ENCODE results near the gene TMCC2.

The TMCC2 gene

GRCh38 chr1:205271277-205271676 lies 43.5 kb downstream of the TMCC2 start:
- no peak overlapping the region for H3K4me3 ChIP-seq (replicated peaks; ENCODE audit: insufficient read depth, low read length)
- no peak overlapping the region for H3K27ac ChIP-seq (replicated peaks)
- peaks cover 10% of the 10 kb centered on the region for H3K27me3 ChIP-seq (ENCODE audit: insufficient read depth, poor library complexity, severe bottlenecking)
- TF ChIP-seq GABPA (IDR thresholded peaks at IDR 0.05; ENCODE audit: low read depth) (no peak), REST (IDR thresholded peaks at IDR 0.05; ENCODE audit: insufficient replicate concordance, low read depth) (no peak), SPI1 (IDR thresholded peaks at IDR 0.05; ENCODE audit: borderline replicate concordance, low read depth) (no peak), POLR2AphosphoS5 (IDR thresholded peaks at IDR 0.05; ENCODE audit: low read depth) (no peak), CTCF (IDR thresholded peaks at IDR 0.05; ENCODE audit: insufficient read depth, low read length) (no peak)
- DNase-seq (ENCODE audit: low read depth in 1 of 2, low spot score in 1 of 2): no peak

DNA sequence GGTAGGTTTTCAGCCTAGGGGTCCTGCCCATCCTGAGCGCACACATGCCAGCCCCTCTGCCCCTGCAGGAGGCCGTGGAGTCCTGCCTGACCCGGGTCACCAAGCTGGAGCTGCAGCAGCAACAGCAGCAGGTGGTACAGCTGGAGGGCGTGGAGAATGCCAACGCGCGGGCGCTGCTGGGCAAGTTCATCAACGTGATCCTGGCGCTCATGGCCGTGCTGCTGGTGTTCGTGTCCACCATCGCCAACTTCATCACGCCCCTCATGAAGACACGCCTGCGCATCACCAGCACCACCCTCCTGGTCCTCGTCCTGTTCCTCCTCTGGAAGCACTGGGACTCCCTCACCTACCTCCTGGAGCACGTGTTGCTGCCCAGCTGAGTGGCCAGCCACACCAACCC lies 44.0 kb downstream of the TMCC2 start:
- Histone ChIP-seq H3K27ac (replicated peaks) (no peak overlapping the region), H3K4me3 (replicated peaks; ENCODE audit: insufficient read depth, low read length) (no peak overlapping the region), H3K27me3 (ENCODE audit: insufficient read depth, poor library complexity, severe bottlenecking) (peaks cover 10% of the 10 kb centered on the region)
- TF ChIP-seq CTCF (IDR thresholded peaks at IDR 0.05; ENCODE audit: insufficient read depth, low read length) (no peak), POLR2AphosphoS5 (IDR thresholded peaks at IDR 0.05; ENCODE audit: low read depth) (no peak), GABPA (IDR thresholded peaks at IDR 0.05; ENCODE audit: low read depth) (no peak), REST (IDR thresholded peaks at IDR 0.05; ENCODE audit: insufficient replicate concordance, low read depth) (no peak), SPI1 (IDR thresholded peaks at IDR 0.05; ENCODE audit: borderline replicate concordance, low read depth) (no peak)
- no peak for DNase-seq (ENCODE audit: low read depth in 1 of 2, low spot score in 1 of 2)

- TF ChIP-seq POLR2AphosphoS5 (IDR thresholded peaks at IDR 0.05; ENCODE audit: low read depth) (no peak), REST (IDR thresholded peaks at IDR 0.05; ENCODE audit: insufficient replicate concordance, low read depth) (no peak), CTCF (IDR thresholded peaks at IDR 0.05; ENCODE audit: insufficient read depth, low read length) (no peak), SPI1 (IDR thresholded peaks at IDR 0.05; ENCODE audit: borderline replicate concordance, low read depth) (no peak), GABPA (IDR thresholded peaks at IDR 0.05; ENCODE audit: low read depth) (no peak)
- Histone ChIP-seq H3K27ac (replicated peaks) (no peak overlapping the region), H3K27me3 (ENCODE audit: insufficient read depth, poor library complexity, severe bottlenecking) (peaks cover 5% of the 10 kb centered on the region), H3K4me3 (replicated peaks; ENCODE audit: insufficient read depth, low read length) (no peak overlapping the region)
- DNase-seq (ENCODE audit: low read depth in 1 of 2, low spot score in 1 of 2): no peak
Observed at GRCh38 chr1:205272536-205272935, 44.8 kb downstream of the TMCC2 start.

Measured in HL-60 (cell line).